Spleen (tissue), 7 donors: ENCODE measurements around the gene CARS1.

Experiments used
- CTCF ChIP-seq, 11 experiments: fragments of 200-600 bp in 7 of 11; fragments of 450-650 bp in 4 of 11; sonication (generic) in 4 of 11; IDR thresholded peaks in 8 of 11; conservative IDR thresholded peaks in 3 of 11; 1 replicate in 7 of 11; 2 replicates in 4 of 11; pipeline versions ENCODE4 v1.4.0 to v1.8.0; 2016 to 2021; ENCODE audit warnings: antibody characterized with exemption in 11 of 11, inconsistent platforms in 4 of 11, mild to moderate bottlenecking in 1 of 11
- POLR2A ChIP-seq, 3 donors: fragments of 450-650 bp; IDR thresholded peaks; one replicate each; pipeline ENCODE4 v1.5.1; 2017; ENCODE audit warnings: antibody characterized with exemption in 3 of 3, mild to moderate bottlenecking in 1 of 3
- donor health status: DM: no; HTN: no; CAD: no; lungs with moderate emphysema.
- donor health status: DM: no; HTN: no; CAD: no.
- donor health status: DM: no; HTN: no; CAD: no.

GRCh38 chr11:3077189-3077836, 20.1 kb upstream of the CARS1 start:
- TF ChIP-seq CTCF (IDR thresholded peaks at IDR 0.05 in 8 of 11, conservative IDR thresholded peaks at IDR 0.05 in 3 of 11) (no peak), POLR2A (IDR thresholded peaks at IDR 0.05) (no peak)
